Medulla oblongata (tissue), 1 donor: ENCODE data around the gene FAM163A.
"Not testable (repeated sequence)": the region's sequence is repeated elsewhere in the genome, so short reads cannot be mapped to it uniquely, and the experiment has no call there.

Source experiments
- DNase-seq: peaks from one replicate; pipeline ENCODE4 v3.0.0-alpha.2; 2015; ENCODE audit errors: extremely low spot score

FAM163A gene

GRCh38 chr1:179793281-179793680 lies 50.2 kb downstream of the FAM163A start:
- DNase-seq = no peak

GRCh38 chr1:179794146-179794545 lies 51.1 kb downstream of the FAM163A start:
- DNase-seq = no peak

- no peak for DNase-seq
Measured at GRCh38 chr1:179794669-179795068, 51.6 kb downstream of the FAM163A start.

- no peak for DNase-seq
Measured at GRCh38 chr1:179798213-179798863, 55.2 kb downstream of the FAM163A start.

- DNase-seq = no peak
Measured at GRCh38 chr1:179798864-179799516, 55.9 kb downstream of the FAM163A start.

GRCh38 chr1:179800481-179800880 lies 57.4 kb downstream of the FAM163A start:
- no peak for DNase-seq

- DNase-seq = no peak
Measured at GRCh38 chr1:179803104-179803503, 60.0 kb downstream of the FAM163A start.

GRCh38 chr1:179803918-179804317 lies 60.8 kb downstream of the FAM163A start:
- no peak for DNase-seq

- not testable (repeated sequence) for DNase-seq
Measured at GRCh38 chr1:179804417-179804816, 61.3 kb downstream of the FAM163A start.

- DNase-seq = no peak
Measured at GRCh38 chr1:179805291-179806195, 62.5 kb downstream of the FAM163A start.

- DNase-seq = no peak
Measured at GRCh38 chr1:179806333-179806732, 63.2 kb downstream of the FAM163A start.

- DNase-seq = no peak
Measured at GRCh38 chr1:179807291-179807690, 64.2 kb downstream of the FAM163A start.

- no peak for DNase-seq
Measured at GRCh38 chr1:179807691-179808485, 64.8 kb downstream of the FAM163A start.

GRCh38 chr1:179808503-179808902 lies 65.4 kb downstream of the FAM163A start:
- DNase-seq = no peak

GRCh38 chr1:179809506-179810366 lies 66.6 kb downstream of the FAM163A start:
- DNase-seq = peak; percentile 77

GRCh38 chr1:179810367-179810715 lies 67.2 kb downstream of the FAM163A start:
- no peak for DNase-seq

GRCh38 chr1:179812501-179813292 lies 69.6 kb downstream of the FAM163A start:
- DNase-seq = no peak

GRCh38 chr1:179813626-179814545 lies 70.8 kb downstream of the FAM163A start:
- DNase-seq = no peak

- DNase-seq = no peak
Measured at GRCh38 chr1:179814546-179814838, 71.4 kb downstream of the FAM163A start.
